Tongue (tissue), 2 donors: Measurements from ENCODE around the gene ZNF12. TPM values are rescaled to one million over a fixed set of nuclear protein-coding genes. Genes with fewer than 3 reads are reported as not detected.
"Not testable (repeated sequence)": the region's sequence is repeated elsewhere in the genome, so short reads cannot be mapped to it uniquely, and the experiment has no call there.

ENCODE experiments used
- DNase-seq: peaks from one replicate; pipeline ENCODE4 v3.0.0-alpha.2; 2015
- total RNA-seq: library from RNA; depleted of rRNA; stranded (reverse); fragments of >200 nt; gene quantifications from one replicate; pipeline ENCODE4 v1.2.3, GENCODE V29; 2014

Gene ZNF12
- total RNA-seq, result 34.1 TPM

- DNase-seq, result peak; percentile 98
Observed at GRCh38 chr7:6706666-6707407, at the start of gene ZNF12. Gene ZNF12 (minus strand): TSS chr7:6706947. CDS start chr7:6705173, 1,774 bp downstream.

- DNase-seq, result not testable (repeated sequence)
Observed at GRCh38 chr7:6753964-6754363, 47.2 kb upstream of the ZNF12 start, which contains the start of gene RSPH10B2. Gene RSPH10B2 (plus strand): TSS chr7:6754103. CDS start chr7:6757678, 3,575 bp downstream.

GRCh38 chr7:6750173-6750572 is 43.4 kb upstream of the ZNF12 start:
- DNase-seq, result not testable (repeated sequence)

- not testable (repeated sequence) for DNase-seq
Observed at GRCh38 chr7:6749335-6749734, 42.6 kb upstream of the ZNF12 start.

GRCh38 chr7:6744410-6745100 is 37.8 kb upstream of the ZNF12 start:
- DNase-seq, result not testable (repeated sequence)

GRCh38 chr7:6738415-6738814 is 31.7 kb upstream of the ZNF12 start:
- DNase-seq, result not testable (repeated sequence)

GRCh38 chr7:6730343-6730633 is 23.5 kb upstream of the ZNF12 start:
- peak; percentile 38 for DNase-seq

GRCh38 chr7:6729492-6730342 is 23.0 kb upstream of the ZNF12 start:
- peak; percentile 98 for DNase-seq

- not testable (repeated sequence) for DNase-seq
Observed at GRCh38 chr7:6728893-6729491, 22.2 kb upstream of the ZNF12 start.

- no peak for DNase-seq
Observed at GRCh38 chr7:6727663-6728062, 20.9 kb upstream of the ZNF12 start.

GRCh38 chr7:6726341-6726740 is 19.6 kb upstream of the ZNF12 start:
- not testable (repeated sequence) for DNase-seq

GRCh38 chr7:6725003-6725402 is 18.3 kb upstream of the ZNF12 start:
- no peak for DNase-seq

- not testable (repeated sequence) for DNase-seq
Observed at GRCh38 chr7:6724351-6724750, 17.6 kb upstream of the ZNF12 start.

- no peak for DNase-seq
Observed at GRCh38 chr7:6718124-6718523, 11.4 kb upstream of the ZNF12 start.

GRCh38 chr7:6715898-6716297 is 9.2 kb upstream of the ZNF12 start:
- not testable (repeated sequence) for DNase-seq

- no peak for DNase-seq
Observed at GRCh38 chr7:6714360-6714759, 7.6 kb upstream of the ZNF12 start.

GRCh38 chr7:6709808-6710207 is 3.1 kb upstream of the ZNF12 start:
- no peak for DNase-seq

- DNase-seq, result no peak
Observed at GRCh38 chr7:6708304-6708703, 1.6 kb upstream of the ZNF12 start.

GRCh38 chr7:6705959-6706665 is 635 bp downstream of the ZNF12 start:
- DNase-seq, result peak; percentile 43

GRCh38 chr7:6701860-6702259 is 4.9 kb downstream of the ZNF12 start:
- no peak for DNase-seq

- DNase-seq, result no peak
Observed at GRCh38 chr7:6700793-6701192, 6.0 kb downstream of the ZNF12 start.
